PC-9 (cell line): ENCODE data around the gene BRD9. TPM values are rescaled to one million over a fixed set of nuclear protein-coding genes. Genes with fewer than 3 reads are reported as not detected.

Source experiments
- BruUV-seq: library from RNA; stranded (reverse); fragments of 400-500 nt; replicated peaks from 2 replicates; lab custom pipeline; 2021; lab: Mats Ljungman, UMichigan
- CTCF ChIA-PET: fragments of 300-600 bp; sonication (Branson Sonifier 250); formaldehyde crosslinking; loops from one replicate; lab custom pipeline; 2022; ENCODE audit warnings: antibody characterized with exemption; lab: Charles Lee
- POLR2A ChIA-PET: fragments of 300-600 bp; sonication (Branson Sonifier 250); formaldehyde crosslinking; loops from one replicate; lab custom pipeline; 2022; ENCODE audit warnings: antibody characterized with exemption; ENCODE audit not compliant: unreplicated experiment; lab: Charles Lee
- DNase-seq, 2 experiments: peaks; one replicate each; pipeline versions ENCODE4 v3.0.0 to v3.0.0-alpha.2; 2015 to 2022; ENCODE audit warnings: mixed read lengths in 1 of 2
- H2AFZ ChIP-seq: fragments of 200-600 bp; sonication (generic); 2 replicates; pipeline ENCODE4 v1.8.1; 2017; ENCODE audit warnings: antibody characterized with exemption
- H3F3A ChIP-seq: fragments of 200-600 bp; sonication (generic); 2 replicates; pipeline ENCODE4 v1.8.1; 2017; ENCODE audit warnings: antibody characterized with exemption, mild to moderate bottlenecking, low read depth; ENCODE audit not compliant: insufficient read depth
- H3K27ac ChIP-seq: fragments of 200-600 bp; sonication (generic); 2 replicates; pipeline ENCODE4 v1.6.1; 2016; ENCODE audit warnings: mixed run types
- H3K27me3 ChIP-seq: fragments of 200-600 bp; sonication (generic); 2 replicates; pipeline ENCODE4 v1.6.1; 2016; ENCODE audit warnings: low read depth, mixed run types; ENCODE audit not compliant: insufficient read depth
- H3K36me3 ChIP-seq: fragments of 200-600 bp; sonication (generic); 2 replicates; pipeline ENCODE4 v1.6.1; 2016; ENCODE audit warnings: low read depth, mixed run types
- H3K4me1 ChIP-seq: fragments of 200-600 bp; sonication (generic); replicated peaks from 2 replicates; pipeline ENCODE4 v1.6.1; 2016; ENCODE audit warnings: mixed run types; ENCODE audit not compliant: insufficient read depth
- H3K4me2 ChIP-seq: fragments of 200-600 bp; sonication (generic); 2 replicates; pipeline ENCODE4 v1.6.1; 2017; ENCODE audit warnings: mixed run types
- H3K4me3 ChIP-seq: fragments of 200-600 bp; sonication (generic); 2 replicates; pipeline ENCODE4 v1.6.1; 2016; ENCODE audit warnings: mixed run types
- H3K79me2 ChIP-seq: fragments of 200-600 bp; sonication (generic); 2 replicates; pipeline ENCODE4 v1.6.1; 2017; ENCODE audit warnings: low read depth, mixed run types
- H3K9me2 ChIP-seq: fragments of 200-600 bp; sonication (generic); 2 replicates; pipeline ENCODE4 v1.8.1; 2017; ENCODE audit warnings: mild to moderate bottlenecking; ENCODE audit not compliant: insufficient read depth
- H3K9me3 ChIP-seq: fragments of 200-600 bp; sonication (generic); 2 replicates; pipeline ENCODE4 v1.8.1; 2016; ENCODE audit warnings: low read depth; ENCODE audit not compliant: insufficient read depth
- H4K20me1 ChIP-seq: fragments of 200-600 bp; sonication (generic); 2 replicates; pipeline ENCODE4 v1.8.1; 2017; ENCODE audit not compliant: insufficient read depth
- CTCF ChIP-seq: fragments of 200-600 bp; sonication (generic); conservative IDR thresholded peaks from 2 replicates; pipeline ENCODE4 v1.6.1; 2017; ENCODE audit warnings: mixed run types, antibody characterized with exemption, mild to moderate bottlenecking, moderate library complexity
- EZH2 ChIP-seq: fragments of 200-600 bp; sonication (generic); IDR thresholded peaks from 2 replicates; pipeline ENCODE4 v1.8.0; 2017; ENCODE audit warnings: antibody characterized with exemption, low read depth
- intact Hi-C: fragments of 100-400 bp; cut with micrococcal nuclease; formaldehyde crosslinking; loops from one replicate; pipeline ENCODE4 v1.10.0; 2022; ENCODE audit not compliant: unreplicated experiment
- total RNA-seq: library from RNA; stranded (reverse); gene quantifications from 2 replicates; pipeline ENCODE4 v1.2.3, GENCODE V29; 2021

The BRD9 gene
- total RNA-seq, 1 experiment from 2014 or later: 102 TPM

- CTCF ChIA-PET: no interaction called here
These were observed 17.6 kb upstream of the BRD9 start for GRCh38 chr5:909994-910768.

GRCh38 chr5:909086-909485 is 16.5 kb upstream of the BRD9 start:
- Histone ChIP-seq H3K9me3 (no peaks in the 10 kb centered on the region), H3K4me3 (no peak overlapping the region), H3K27me3 (no peaks in the 10 kb centered on the region), H3K36me3 (peaks cover 27% of the 10 kb centered on the region), H3K27ac (no peak overlapping the region), H3K4me2 (no peak overlapping the region), H3K79me2 (0 out of 2 replicates have a peak, but pooled peaks cover 7% of the 10 kb centered on the region), H3K4me1 (peaks cover 14% of the 10 kb centered on the region), H4K20me1 (peaks cover 13% of the 10 kb centered on the region), H2AFZ (no peak overlapping the region), H3F3A (peaks cover 22% of the 10 kb centered on the region), H3K9me2 (no peaks in the 10 kb centered on the region)
- no peak for DNase-seq
- TF ChIP-seq EZH2: no peak
- no peak for TF ChIP-seq CTCF
- CTCF ChIA-PET: no interaction called here
- POLR2A ChIA-PET: no interaction called here
- no TSS peak for BruUV-seq
- intact Hi-C loops: no loop called here

More at GRCh38 chr5:909994-910768, 17.6 kb upstream of the BRD9 start:
- Histone ChIP-seq H3K27ac (no peak overlapping the region), H3K9me2 (no peaks in the 10 kb centered on the region), H3K9me3 (no peaks in the 10 kb centered on the region), H2AFZ (no peak overlapping the region), H3F3A (peaks cover 22% of the 10 kb centered on the region), H3K27me3 (no peaks in the 10 kb centered on the region), H3K4me3 (no peak overlapping the region), H3K4me1 (peaks cover 14% of the 10 kb centered on the region), H3K4me2 (no peak overlapping the region), H4K20me1 (peaks cover 13% of the 10 kb centered on the region), H3K79me2 (0 out of 2 replicates have a peak, but pooled peaks cover 7% of the 10 kb centered on the region), H3K36me3 (peaks cover 25% of the 10 kb centered on the region)
- intact Hi-C loops: loop anchor here (5.0 kb wide), 1 partner anchor 453 kb away; no protein-coding TSS in a partner anchor
- TF ChIP-seq CTCF: no peak
- no peak for TF ChIP-seq EZH2
- POLR2A ChIA-PET: no interaction called here
- DNase-seq: no peak
- no TSS peak for BruUV-seq

GRCh38 chr5:908172-908571 is 15.6 kb upstream of the BRD9 start:
- no peak for TF ChIP-seq CTCF
- TF ChIP-seq EZH2: no peak
- no TSS peak for BruUV-seq
- no peak overlapping the region for H3K4me3 ChIP-seq
- CTCF ChIA-PET: no interaction called here
- H3K9me3 ChIP-seq: no peaks in the 10 kb centered on the region
- H3K27me3 ChIP-seq: no peaks in the 10 kb centered on the region
- DNase-seq: no peak
- H4K20me1 ChIP-seq: peaks cover 8% of the 10 kb centered on the region
- H3K79me2 ChIP-seq: no peaks in the 10 kb centered on the region
- H3K27ac ChIP-seq: no peak overlapping the region
- H3K4me2 ChIP-seq: no peak overlapping the region
- peaks cover 12% of the 10 kb centered on the region for H3K4me1 ChIP-seq
- POLR2A ChIA-PET: no interaction called here
- H3K9me2 ChIP-seq: no peaks in the 10 kb centered on the region
- intact Hi-C loops: no loop called here
- H3F3A ChIP-seq: peaks cover 20% of the 10 kb centered on the region
- no peak overlapping the region for H2AFZ ChIP-seq
- H3K36me3 ChIP-seq: peaks cover 27% of the 10 kb centered on the region
